ENCODE measurements around the gene SORCS3.

GRCh38 chr10:104639590-104640338, 1.3 kb upstream of the SORCS3 start:
- TF ChIP-seq, protein P1, sequence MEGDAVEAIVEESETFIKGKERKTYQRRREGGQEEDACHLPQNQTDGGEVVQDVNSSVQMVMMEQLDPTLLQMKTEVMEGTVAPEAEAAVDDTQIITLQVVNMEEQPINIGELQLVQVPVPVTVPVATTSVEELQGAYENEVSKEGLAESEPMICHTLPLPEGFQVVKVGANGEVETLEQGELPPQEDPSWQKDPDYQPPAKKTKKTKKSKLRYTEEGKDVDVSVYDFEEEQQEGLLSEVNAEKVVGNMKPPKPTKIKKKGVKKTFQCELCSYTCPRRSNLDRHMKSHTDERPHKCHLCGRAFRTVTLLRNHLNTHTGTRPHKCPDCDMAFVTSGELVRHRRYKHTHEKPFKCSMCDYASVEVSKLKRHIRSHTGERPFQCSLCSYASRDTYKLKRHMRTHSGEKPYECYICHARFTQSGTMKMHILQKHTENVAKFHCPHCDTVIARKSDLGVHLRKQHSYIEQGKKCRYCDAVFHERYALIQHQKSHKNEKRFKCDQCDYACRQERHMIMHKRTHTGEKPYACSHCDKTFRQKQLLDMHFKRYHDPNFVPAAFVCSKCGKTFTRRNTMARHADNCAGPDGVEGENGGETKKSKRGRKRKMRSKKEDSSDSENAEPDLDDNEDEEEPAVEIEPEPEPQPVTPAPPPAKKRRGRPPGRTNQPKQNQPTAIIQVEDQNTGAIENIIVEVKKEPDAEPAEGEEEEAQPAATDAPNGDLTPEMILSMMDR (IDR thresholded peaks at IDR 0.05): no peak
- TF ChIP-seq, protein P2, sequence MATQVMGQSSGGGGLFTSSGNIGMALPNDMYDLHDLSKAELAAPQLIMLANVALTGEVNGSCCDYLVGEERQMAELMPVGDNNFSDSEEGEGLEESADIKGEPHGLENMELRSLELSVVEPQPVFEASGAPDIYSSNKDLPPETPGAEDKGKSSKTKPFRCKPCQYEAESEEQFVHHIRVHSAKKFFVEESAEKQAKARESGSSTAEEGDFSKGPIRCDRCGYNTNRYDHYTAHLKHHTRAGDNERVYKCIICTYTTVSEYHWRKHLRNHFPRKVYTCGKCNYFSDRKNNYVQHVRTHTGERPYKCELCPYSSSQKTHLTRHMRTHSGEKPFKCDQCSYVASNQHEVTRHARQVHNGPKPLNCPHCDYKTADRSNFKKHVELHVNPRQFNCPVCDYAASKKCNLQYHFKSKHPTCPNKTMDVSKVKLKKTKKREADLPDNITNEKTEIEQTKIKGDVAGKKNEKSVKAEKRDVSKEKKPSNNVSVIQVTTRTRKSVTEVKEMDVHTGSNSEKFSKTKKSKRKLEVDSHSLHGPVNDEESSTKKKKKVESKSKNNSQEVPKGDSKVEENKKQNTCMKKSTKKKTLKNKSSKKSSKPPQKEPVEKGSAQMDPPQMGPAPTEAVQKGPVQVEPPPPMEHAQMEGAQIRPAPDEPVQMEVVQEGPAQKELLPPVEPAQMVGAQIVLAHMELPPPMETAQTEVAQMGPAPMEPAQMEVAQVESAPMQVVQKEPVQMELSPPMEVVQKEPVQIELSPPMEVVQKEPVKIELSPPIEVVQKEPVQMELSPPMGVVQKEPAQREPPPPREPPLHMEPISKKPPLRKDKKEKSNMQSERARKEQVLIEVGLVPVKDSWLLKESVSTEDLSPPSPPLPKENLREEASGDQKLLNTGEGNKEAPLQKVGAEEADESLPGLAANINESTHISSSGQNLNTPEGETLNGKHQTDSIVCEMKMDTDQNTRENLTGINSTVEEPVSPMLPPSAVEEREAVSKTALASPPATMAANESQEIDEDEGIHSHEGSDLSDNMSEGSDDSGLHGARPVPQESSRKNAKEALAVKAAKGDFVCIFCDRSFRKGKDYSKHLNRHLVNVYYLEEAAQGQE (IDR thresholded peaks at IDR 0.05; ENCODE audit: insufficient read depth in 1 of 2, low read depth in 2 of 2, low read length in 1 of 2): no peak
- TF ChIP-seq POLR2AphosphoS5 (IDR thresholded peaks at IDR 0.05; ENCODE audit: low read depth, low read length) (no peak), SIN3A (IDR thresholded peaks at IDR 0.05; ENCODE audit: borderline replicate concordance, insufficient read depth, low read depth, low read length) (no peak)
